HEK293 (cell line): ENCODE results near the gene ITGAL.

Source experiments
- CTCF ChIA-PET: fragments of 350-600 bp; formaldehyde crosslinking; extraction: SDS; loops from one replicate; lab custom pipeline; 2021; ENCODE audit warnings: antibody characterized with exemption; lab: Yijun Ruan, JAX
- POLR2A ChIA-PET: fragments of 300-600 bp; formaldehyde crosslinking; extraction: SDS; loops from one replicate; lab custom pipeline; 2020; ENCODE audit warnings: antibody characterized with exemption, inconsistent platforms; lab: Yijun Ruan, JAX
- H3K27ac ChIP-seq: fragments of 200-500 bp; sonication (Bioruptor generic); 2 replicates; pipeline ENCODE4 v1.5.1; 2014; ENCODE audit warnings: low read depth, low read length, control low read depth, inconsistent platforms; ENCODE audit errors: extremely low read depth
- H3K36me3 ChIP-seq, 2 experiments: fragments of 200-500 bp in 1 of 2; sonication (Bioruptor generic) in 1 of 2; 1 replicate in 1 of 2; 2 replicates in 1 of 2; pipeline ENCODE4 v1.5.1; 2014 to 2017; ENCODE audit warnings: inconsistent platforms in 2 of 2, low read length in 2 of 2; ENCODE audit not compliant: control insufficient read depth in 2 of 2, insufficient read depth in 1 of 2
- H3K4me1 ChIP-seq: fragments of 200-500 bp; sonication (Bioruptor generic); 2 replicates; pipeline ENCODE4 v1.5.1; 2014; ENCODE audit warnings: mild to moderate bottlenecking, low read length, inconsistent platforms; ENCODE audit not compliant: control insufficient read depth, insufficient read depth
- H3K4me3 ChIP-seq: 2 replicates; pipeline ENCODE4 v1.5.1; 2011; ENCODE audit warnings: low read depth, mild to moderate bottlenecking, control low read depth, low read length, moderate library complexity
- H3K9me3 ChIP-seq: fragments of 200-500 bp; sonication (Bioruptor generic); 2 replicates; pipeline ENCODE4 v1.5.1; 2014; ENCODE audit warnings: low read depth, low read length, inconsistent platforms; ENCODE audit not compliant: control insufficient read depth, insufficient read depth
- CTCF ChIP-seq: fragments of 450-650 bp; formaldehyde crosslinking; IDR thresholded peaks from 2 replicates; pipeline ENCODE4 v1.5.1; 2016; ENCODE audit warnings: missing biosample characterization, missing genetic modification characterization
- GFI1B ChIP-seq: fragments of 450-650 bp; formaldehyde crosslinking; IDR thresholded peaks from 2 replicates; pipeline ENCODE4 v1.5.1; 2016; ENCODE audit warnings: missing biosample characterization, missing genetic modification characterization
- KLF16 ChIP-seq: fragments of 450-650 bp; formaldehyde crosslinking; IDR thresholded peaks from 2 replicates; pipeline ENCODE4 v1.5.1; 2017; ENCODE audit warnings: missing biosample characterization, missing genetic modification characterization
- REST ChIP-seq: fragments of 450-650 bp; formaldehyde crosslinking; IDR thresholded peaks from 2 replicates; pipeline ENCODE4 v1.5.1; 2016; ENCODE audit warnings: missing biosample characterization, missing genetic modification characterization
- SCRT2 ChIP-seq: fragments of 450-650 bp; formaldehyde crosslinking; IDR thresholded peaks from 2 replicates; pipeline ENCODE4 v1.5.1; 2016; ENCODE audit warnings: missing biosample characterization, missing genetic modification characterization
- SETDB1 ChIP-seq: IDR thresholded peaks from one replicate; pipeline ENCODE4 v1.6.1; 2017; ENCODE audit warnings: mild to moderate bottlenecking, low read length, moderate library complexity, mixed read lengths; ENCODE audit not compliant: insufficient read length
- SP2 ChIP-seq: fragments of 450-650 bp; formaldehyde crosslinking; IDR thresholded peaks from 2 replicates; pipeline ENCODE4 v1.5.1; 2016; ENCODE audit warnings: missing biosample characterization, missing genetic modification characterization
- ZBTB44 ChIP-seq: fragments of 450-650 bp; IDR thresholded peaks from 2 replicates; pipeline ENCODE4 v1.5.1; 2018; ENCODE audit warnings: missing biosample characterization, mild to moderate bottlenecking, missing genetic modification characterization
- ZBTB48 ChIP-seq: fragments of 450-650 bp; formaldehyde crosslinking; IDR thresholded peaks from 2 replicates; pipeline ENCODE4 v1.5.1; 2016; ENCODE audit warnings: missing biosample characterization, missing genetic modification characterization
- ZNF112 ChIP-seq: fragments of 450-650 bp; formaldehyde crosslinking; IDR thresholded peaks from 2 replicates; pipeline ENCODE4 v1.5.0; 2017; ENCODE audit warnings: missing biosample characterization, missing genetic modification characterization
- ZNF140 ChIP-seq: fragments of 450-650 bp; formaldehyde crosslinking; IDR thresholded peaks from 2 replicates; pipeline ENCODE4 v1.5.1; 2016; ENCODE audit warnings: missing biosample characterization, missing genetic modification characterization
- ZNF18 ChIP-seq: fragments of 450-650 bp; formaldehyde crosslinking; IDR thresholded peaks from 2 replicates; pipeline ENCODE4 v1.5.1; 2016; ENCODE audit warnings: missing biosample characterization, missing genetic modification characterization
- ZNF24 ChIP-seq: fragments of 450-650 bp; formaldehyde crosslinking; IDR thresholded peaks from 2 replicates; pipeline ENCODE4 v1.5.1; 2016; ENCODE audit warnings: missing biosample characterization, missing genetic modification characterization
- ZNF600 ChIP-seq: fragments of 450-650 bp; formaldehyde crosslinking; IDR thresholded peaks from 2 replicates; pipeline ENCODE4 v1.5.1; 2016; ENCODE audit warnings: missing biosample characterization, missing genetic modification characterization
- ZNF629 ChIP-seq: fragments of 450-650 bp; formaldehyde crosslinking; IDR thresholded peaks from 2 replicates; pipeline ENCODE4 v1.5.1; 2017; ENCODE audit warnings: missing biosample characterization, missing genetic modification characterization
- ZNF830 ChIP-seq: fragments of 450-650 bp; IDR thresholded peaks from 2 replicates; pipeline ENCODE4 v1.5.0; 2018; ENCODE audit warnings: missing biosample characterization, missing genetic modification characterization, low read depth, mild to moderate bottlenecking, moderate library complexity

ITGAL gene

GRCh38 chr16:30444231-30445148, 28.1 kb upstream of the ITGAL start (continued):
- TF ChIP-seq REST (tag by site-specific recombination) (peak; percentile 68), ZBTB44 (peak; percentile 4; the same call in 1 of the 2 replicates), ZNF112 (tag by site-specific recombination) (no peak), SETDB1 (peak; percentile 45)

- POLR2A ChIA-PET, result interaction anchor here (0.6 to 2.0 kb wide), 9 partner anchors 15 to 165 kb away, joined by 3 to 14 read pairs (median 4); partner anchors contain the start of genes DCTPP1, ZNF689 and ZNF747
- Histone ChIP-seq H3K27ac (peak overlapping the region; percentile 70), H3K9me3 (no peaks in the 10 kb centered on the region), H3K36me3 (peaks cover 0 to 22% of the 10 kb centered on the region in 2 experiments; a peak in 2 of 3 replicates), H3K4me1 (peaks cover 3% of the 10 kb centered on the region; the same call in 1 of the 2 replicates), H3K4me3 (peak overlapping the region; percentile 79)
- CTCF ChIA-PET, result interaction anchor here (0.6 to 2.7 kb wide), 4 partner anchors 9 to 171 kb away, joined by 3 to 7 read pairs (median 5); partner anchors contain the start of gene DCTPP1
- TF ChIP-seq KLF16 (tag by site-specific recombination) (no peak; the same call in 1 of the 2 replicates), SCRT2 (tag by site-specific recombination) (peak; percentile 43; the same call in 1 of the 2 replicates), ZNF629 (tag by site-specific recombination) (peak; percentile 36; the same call in 1 of the 2 replicates), ZNF600 (peak; percentile 69), ZBTB48 (tag by site-specific recombination) (peak; percentile 53; the same call in 1 of the 2 replicates)
These were observed 27.5 kb upstream of the ITGAL start for GRCh38 chr16:30445149-30445407.

GRCh38 chr16:30445408-30446202, 26.9 kb upstream of the ITGAL start, which contains the start of gene SEPHS2:
Gene SEPHS2, minus strand, starts transcription at chr16:30445874. Its CDS starts 147 bp downstream, at chr16:30445727.
- ChIA-PET CTCF (interaction anchor here (0.6 to 2.7 kb wide), 7 partner anchors 8 to 248 kb away, joined by 3 to 6 read pairs (median 3); no protein-coding TSS in a partner anchor), POLR2A (interaction anchor here (0.6 to 2.0 kb wide), 10 partner anchors 15 to 165 kb away, joined by 3 to 14 read pairs (median 4); partner anchors contain the start of genes DCTPP1, ZNF689 and ZNF747)
- Histone ChIP-seq H3K27ac (peak within 1 kb of the TSS; percentile 70), H3K4me3 (peak within 1 kb of the TSS; percentile 79), H3K4me1 (peaks cover 3% of the 10 kb centered on the region; the same call in 1 of the 2 replicates), H3K36me3 (peaks cover 0 to 22% of the 10 kb centered on the region in 2 experiments; a peak in 2 of 3 replicates), H3K9me3 (no peaks in the 10 kb centered on the region)
- TF ChIP-seq ZNF629 (tag by site-specific recombination) (no peak), ZNF830 (no peak), CTCF (tag by site-specific recombination) (peak; percentile 93), GFI1B (tag by site-specific recombination) (peak; percentile 43; the same call in 1 of the 2 replicates), ZNF18 (no peak), ZNF140 (no peak), SP2 (tag by site-specific recombination) (peak; percentile 89), ZNF24 (tag by site-specific recombination) (0 out of 2 replicates have a peak, but pooled peaks have one; percentile 24), REST (tag by site-specific recombination) (0 out of 2 replicates have a peak, but pooled peaks have one; percentile 13)
